Measurements from ENCODE around the gene CCNDBP1.

The CCNDBP1 gene

DNA sequence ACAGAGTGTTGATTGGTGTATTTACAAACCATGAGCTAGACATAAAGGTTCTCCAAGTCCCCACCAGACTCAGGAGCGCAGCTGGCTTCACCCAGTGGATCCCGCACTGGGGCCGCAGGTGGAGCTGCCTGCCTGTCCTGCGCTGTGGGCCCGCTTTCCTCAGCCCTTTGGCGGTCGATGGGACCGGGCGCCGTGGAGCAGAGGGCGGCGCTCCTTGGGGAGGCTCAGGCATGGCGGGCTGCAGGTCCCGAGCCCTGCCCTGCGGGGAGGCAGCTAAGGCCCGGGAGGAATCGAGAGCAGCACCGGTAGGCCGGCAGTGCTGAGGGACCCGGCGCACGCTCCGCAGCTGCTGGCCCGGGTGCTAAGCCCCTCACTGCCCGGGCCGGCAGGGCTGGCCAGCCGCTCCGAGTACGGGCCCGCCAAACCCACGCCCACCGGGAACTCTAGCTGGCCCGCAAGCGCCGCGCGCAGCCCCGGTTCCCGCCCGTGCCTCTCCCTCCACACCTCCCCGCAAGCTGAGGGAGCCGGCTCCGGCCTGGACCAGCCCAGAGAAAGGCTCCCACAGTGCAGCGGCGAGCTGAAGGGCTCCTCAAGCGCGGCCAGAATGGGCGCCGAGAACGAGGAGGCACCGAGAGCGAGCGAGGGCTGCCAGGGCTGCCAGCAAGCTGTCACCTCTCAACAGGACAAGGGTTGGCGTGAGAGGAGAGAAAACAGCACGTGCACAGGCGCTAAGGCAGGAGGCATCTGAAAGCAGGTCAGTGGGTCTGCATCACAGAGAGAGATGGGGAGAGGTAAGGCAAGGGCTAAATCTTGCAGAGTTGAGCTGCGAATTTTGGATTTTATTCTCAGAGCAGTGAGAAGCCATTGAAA is 41.5 kb downstream of the CCNDBP1 start:
- no peak for DNase-seq (ENCODE audit: low read depth)
- TF ChIP-seq, protein P1, sequence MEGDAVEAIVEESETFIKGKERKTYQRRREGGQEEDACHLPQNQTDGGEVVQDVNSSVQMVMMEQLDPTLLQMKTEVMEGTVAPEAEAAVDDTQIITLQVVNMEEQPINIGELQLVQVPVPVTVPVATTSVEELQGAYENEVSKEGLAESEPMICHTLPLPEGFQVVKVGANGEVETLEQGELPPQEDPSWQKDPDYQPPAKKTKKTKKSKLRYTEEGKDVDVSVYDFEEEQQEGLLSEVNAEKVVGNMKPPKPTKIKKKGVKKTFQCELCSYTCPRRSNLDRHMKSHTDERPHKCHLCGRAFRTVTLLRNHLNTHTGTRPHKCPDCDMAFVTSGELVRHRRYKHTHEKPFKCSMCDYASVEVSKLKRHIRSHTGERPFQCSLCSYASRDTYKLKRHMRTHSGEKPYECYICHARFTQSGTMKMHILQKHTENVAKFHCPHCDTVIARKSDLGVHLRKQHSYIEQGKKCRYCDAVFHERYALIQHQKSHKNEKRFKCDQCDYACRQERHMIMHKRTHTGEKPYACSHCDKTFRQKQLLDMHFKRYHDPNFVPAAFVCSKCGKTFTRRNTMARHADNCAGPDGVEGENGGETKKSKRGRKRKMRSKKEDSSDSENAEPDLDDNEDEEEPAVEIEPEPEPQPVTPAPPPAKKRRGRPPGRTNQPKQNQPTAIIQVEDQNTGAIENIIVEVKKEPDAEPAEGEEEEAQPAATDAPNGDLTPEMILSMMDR (conservative IDR thresholded peaks at IDR 0.05; ENCODE audit: low read depth, low read length), result no peak
- no peak overlapping the region for H3K4me3 ChIP-seq (ENCODE audit: low read length)

DNA sequence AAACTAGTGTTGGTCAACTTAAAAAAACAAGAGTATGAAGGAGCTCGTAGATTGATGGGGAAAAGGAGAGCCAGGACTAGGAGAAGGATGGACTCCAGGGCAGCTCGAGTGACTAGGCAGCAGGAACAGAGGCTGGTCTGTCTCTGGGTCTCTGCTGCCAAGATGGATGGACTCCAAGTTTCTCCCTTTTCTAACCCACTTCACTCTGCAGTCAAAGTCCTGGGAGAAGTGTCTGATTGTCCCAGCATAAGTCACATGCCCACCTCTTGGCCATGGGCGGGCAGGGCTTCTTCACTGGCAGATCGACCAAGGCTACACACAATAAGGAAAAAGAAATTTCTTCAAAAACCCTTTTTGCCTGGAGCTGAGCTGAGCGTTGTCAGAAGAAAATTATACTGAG is 44.8 kb downstream of the CCNDBP1 start:
- DNase-seq (ENCODE audit: low read depth), result no peak
- no peak overlapping the region for H3K4me3 ChIP-seq (ENCODE audit: low read length)
- TF ChIP-seq, protein P1 (conservative IDR thresholded peaks at IDR 0.05; ENCODE audit: low read depth, low read length), result no peak

DNA sequence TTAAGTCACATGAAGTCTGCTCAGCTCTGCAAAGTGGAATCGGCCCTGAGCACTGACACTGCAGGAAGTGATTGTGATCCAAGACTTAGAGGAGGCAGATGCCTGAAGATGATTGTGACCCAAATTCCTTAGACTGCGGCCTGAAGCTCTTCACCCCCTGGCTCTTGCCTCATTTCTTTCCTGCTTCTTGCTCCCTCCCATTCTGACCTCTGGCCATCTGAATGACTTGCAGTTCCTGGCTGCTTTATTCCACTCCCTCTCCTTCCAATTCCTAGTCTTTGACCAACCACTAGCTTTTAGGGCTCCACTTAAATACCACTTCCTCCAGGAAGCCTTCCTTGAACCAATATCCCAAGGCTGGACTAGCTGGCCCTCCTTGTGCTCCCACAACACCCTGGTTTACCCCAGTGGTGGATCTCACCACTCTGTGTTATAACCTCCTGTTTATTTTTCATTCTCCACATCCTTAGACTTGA is 45.5 kb downstream of the CCNDBP1 start:
- TF ChIP-seq, protein P1 (conservative IDR thresholded peaks at IDR 0.05; ENCODE audit: low read depth, low read length), result no peak
- DNase-seq (ENCODE audit: low read depth), result no peak
- H3K4me3 ChIP-seq (ENCODE audit: low read length), result no peak overlapping the region

DNA sequence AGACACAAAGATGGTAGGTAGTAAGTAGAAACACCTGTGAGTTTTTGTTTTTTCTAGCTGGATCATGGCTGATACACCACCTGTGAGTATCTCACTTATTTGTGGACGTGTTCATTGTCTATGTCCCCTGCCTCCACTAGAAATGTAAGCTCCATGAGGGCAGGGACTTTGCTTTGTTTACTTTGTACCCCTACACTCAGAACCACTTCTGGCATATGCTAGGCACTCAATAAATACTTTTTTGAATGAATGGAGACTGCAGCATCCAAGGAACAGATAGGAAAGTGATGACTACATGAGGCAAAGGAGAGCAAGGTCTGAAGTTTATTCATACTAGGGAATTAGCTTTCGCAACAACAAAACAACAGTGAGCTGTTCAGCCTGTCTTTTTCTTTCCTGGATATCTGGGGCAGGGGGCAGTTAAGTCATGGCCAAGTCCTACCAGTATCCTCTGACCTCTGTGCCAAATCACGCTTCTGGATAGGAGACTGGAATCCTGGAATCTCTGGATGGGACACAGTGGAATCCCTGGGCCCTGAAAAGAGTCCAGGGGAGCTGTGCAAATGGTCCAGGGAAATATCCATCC is 47.2 kb downstream of the CCNDBP1 start:
- H3K4me3 ChIP-seq (ENCODE audit: low read length), result no peak overlapping the region
- TF ChIP-seq, protein P1 (conservative IDR thresholded peaks at IDR 0.05; ENCODE audit: low read depth, low read length), result no peak
- DNase-seq (ENCODE audit: low read depth), result no peak

DNA sequence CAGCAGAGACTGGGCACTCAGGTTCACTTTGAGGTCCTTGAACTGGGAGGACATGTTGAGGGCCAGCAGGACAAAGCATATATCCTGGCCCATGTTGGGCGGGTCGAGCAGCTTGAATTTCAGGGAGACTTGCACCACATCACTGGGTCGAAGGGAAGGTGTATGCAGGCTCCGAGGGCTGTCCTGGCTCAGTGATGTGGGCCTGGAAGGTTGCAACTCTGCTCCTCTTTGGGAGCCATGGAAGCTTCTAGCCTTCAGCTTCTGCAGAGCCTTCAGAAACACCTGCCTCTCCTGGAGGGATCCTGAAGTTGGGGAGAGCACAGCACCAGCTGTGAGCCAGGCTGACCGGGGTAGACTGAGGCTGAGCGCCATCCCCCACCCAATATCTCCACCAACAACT is 50.3 kb downstream of the CCNDBP1 start:
- no peak overlapping the region for H3K4me3 ChIP-seq (ENCODE audit: low read length)
- no peak for DNase-seq (ENCODE audit: low read depth)
- TF ChIP-seq, protein P1 (conservative IDR thresholded peaks at IDR 0.05; ENCODE audit: low read depth, low read length), result no peak

DNA sequence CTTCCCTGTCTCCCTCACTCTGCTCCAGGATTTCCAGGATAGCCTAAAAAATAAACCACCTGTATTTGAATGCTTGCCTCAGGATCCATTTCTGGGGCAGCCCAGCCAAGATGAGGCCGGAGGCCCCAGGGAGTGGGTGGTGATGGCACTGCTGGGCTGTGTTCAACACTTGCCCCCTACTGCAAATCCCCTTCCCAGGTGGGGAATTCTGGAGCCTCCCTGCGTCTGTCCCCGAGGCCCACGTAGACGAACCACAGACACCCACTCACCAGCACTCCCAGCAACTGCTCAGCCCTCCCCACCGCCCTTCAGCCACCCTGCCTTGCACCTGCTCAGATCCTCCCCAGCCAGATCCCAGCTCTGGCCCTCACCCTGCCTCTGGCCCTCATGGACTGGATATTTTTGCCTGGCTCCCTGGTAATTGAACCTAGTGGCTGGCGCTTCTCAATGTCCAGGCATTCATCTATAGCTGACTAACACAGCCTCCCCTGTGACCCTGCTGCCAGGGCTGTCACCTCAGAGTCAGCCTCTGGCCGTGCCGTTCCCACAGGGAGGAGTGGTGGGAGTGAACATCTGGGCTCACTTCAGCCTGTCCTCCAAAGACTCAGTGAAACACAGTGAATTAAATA is 52.8 kb downstream of the CCNDBP1 start:
- H3K4me3 ChIP-seq (ENCODE audit: low read length), result no peak overlapping the region

More for the DNA sequence above, 52.8 kb downstream of the CCNDBP1 start:
- TF ChIP-seq, protein P1 (conservative IDR thresholded peaks at IDR 0.05; ENCODE audit: low read depth, low read length), result no peak
- no peak for DNase-seq (ENCODE audit: low read depth)
